ENCODE data around the gene CLEC3B. TPM values are rescaled to one million over a fixed set of nuclear protein-coding genes. Genes with fewer than 3 reads are reported as not detected.

The CLEC3B gene
- total and polyA plus RNA-seq, 2 donors (not counting 1 experiment from before 2014, with no cell fraction given) = 56.3 to 87.2 TPM

DNA sequence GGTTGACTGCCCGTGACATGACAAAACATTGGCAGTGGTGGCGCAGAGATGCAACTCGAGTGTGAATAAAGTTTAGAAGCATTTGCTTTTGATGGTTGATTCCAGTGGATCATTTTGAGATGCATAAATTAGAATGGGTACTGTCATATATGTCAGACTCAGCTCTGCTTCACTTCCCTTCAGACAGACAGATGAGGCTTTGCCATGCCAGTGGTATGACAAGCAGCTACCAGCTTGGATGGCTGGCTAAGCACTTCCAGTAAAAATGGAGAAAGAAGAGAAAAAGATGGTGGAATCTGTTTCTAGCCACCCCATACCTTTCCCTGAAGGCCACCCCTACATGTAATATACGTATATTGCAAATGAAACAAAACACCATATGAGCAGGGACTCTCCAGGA is 13.5 kb upstream of the CLEC3B start:
- no peaks in the 10 kb centered on the region for H3K9me3 ChIP-seq (ENCODE audit: control insufficient read depth, insufficient read depth, low read depth, low read length)
- H4K20me1 ChIP-seq (ENCODE audit: control insufficient read depth, extremely low read depth, insufficient read depth, low read length) = no peaks in the 10 kb centered on the region
- no peak overlapping the region for H2AFZ ChIP-seq (ENCODE audit: low read length)
- H3K79me2 ChIP-seq (ENCODE audit: control insufficient read depth, insufficient read depth, low read length) = no peaks in the 10 kb centered on the region
- H3K4me1 ChIP-seq (ENCODE audit: control insufficient read depth, extremely low read depth, insufficient read depth, low read length) = peaks cover 37% of the 10 kb centered on the region
- no peak for TF ChIP-seq EZH2 (IDR thresholded peaks at IDR 0.05; ENCODE audit: low read length, missing control alignments)
- TF ChIP-seq, protein P1, sequence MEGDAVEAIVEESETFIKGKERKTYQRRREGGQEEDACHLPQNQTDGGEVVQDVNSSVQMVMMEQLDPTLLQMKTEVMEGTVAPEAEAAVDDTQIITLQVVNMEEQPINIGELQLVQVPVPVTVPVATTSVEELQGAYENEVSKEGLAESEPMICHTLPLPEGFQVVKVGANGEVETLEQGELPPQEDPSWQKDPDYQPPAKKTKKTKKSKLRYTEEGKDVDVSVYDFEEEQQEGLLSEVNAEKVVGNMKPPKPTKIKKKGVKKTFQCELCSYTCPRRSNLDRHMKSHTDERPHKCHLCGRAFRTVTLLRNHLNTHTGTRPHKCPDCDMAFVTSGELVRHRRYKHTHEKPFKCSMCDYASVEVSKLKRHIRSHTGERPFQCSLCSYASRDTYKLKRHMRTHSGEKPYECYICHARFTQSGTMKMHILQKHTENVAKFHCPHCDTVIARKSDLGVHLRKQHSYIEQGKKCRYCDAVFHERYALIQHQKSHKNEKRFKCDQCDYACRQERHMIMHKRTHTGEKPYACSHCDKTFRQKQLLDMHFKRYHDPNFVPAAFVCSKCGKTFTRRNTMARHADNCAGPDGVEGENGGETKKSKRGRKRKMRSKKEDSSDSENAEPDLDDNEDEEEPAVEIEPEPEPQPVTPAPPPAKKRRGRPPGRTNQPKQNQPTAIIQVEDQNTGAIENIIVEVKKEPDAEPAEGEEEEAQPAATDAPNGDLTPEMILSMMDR (conservative IDR thresholded peaks at IDR 0.05 in 1 of 2, IDR thresholded peaks at IDR 0.05 in 1 of 2; ENCODE audit: low read depth in 1 of 2, low read length in 2 of 2) = no peak
- no peak for DNase-seq (ENCODE audit: low read depth in 2 of 2)
- no peak overlapping the region for H3K9ac ChIP-seq (ENCODE audit: insufficient read depth, low read length)
- H3K27ac ChIP-seq (ENCODE audit: insufficient read depth, low read length) = peak overlapping the region; percentile 97
- peak overlapping the region; percentile 79 for H3K4me2 ChIP-seq (ENCODE audit: extremely low read depth, insufficient read depth, low read length)
- H3K4me3 ChIP-seq (replicated peaks in 1 of 4; ENCODE audit: control extremely low read depth in 1 of 4, insufficient read depth in 1 of 4, low read depth in 3 of 4, low read length in 4 of 4) = no peak overlapping the region
- H3K36me3 ChIP-seq (ENCODE audit: control insufficient read depth, insufficient read depth, low read length) = peaks cover 2% of the 10 kb centered on the region
- no peaks in the 10 kb centered on the region for H3K27me3 ChIP-seq (ENCODE audit: control insufficient read depth, insufficient read depth, low read length)

DNA sequence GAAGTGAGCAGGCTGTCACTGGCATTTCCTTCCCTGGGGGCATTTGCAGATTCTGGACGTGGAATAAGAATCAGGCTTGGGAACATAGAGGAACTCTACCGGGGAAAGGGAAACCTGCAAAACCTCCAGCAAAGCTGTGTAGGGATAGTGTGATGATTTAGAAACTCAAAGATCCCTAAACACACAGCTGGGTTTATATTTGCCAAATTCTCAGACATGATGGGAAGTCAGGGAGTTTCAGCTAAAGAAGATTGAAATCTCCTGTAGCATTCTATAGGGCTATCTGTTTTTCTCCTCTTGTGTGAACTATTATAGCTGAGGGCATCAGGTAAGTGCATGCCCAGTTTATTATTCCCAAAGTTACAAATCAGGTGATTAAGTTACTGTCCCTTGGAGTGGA is 9.2 kb upstream of the CLEC3B start:
- Histone ChIP-seq H3K27me3 (ENCODE audit: control insufficient read depth, insufficient read depth, low read length) (no peaks in the 10 kb centered on the region), H3K9me3 (ENCODE audit: control insufficient read depth, insufficient read depth, low read depth, low read length) (no peaks in the 10 kb centered on the region), H4K20me1 (ENCODE audit: control insufficient read depth, extremely low read depth, insufficient read depth, low read length) (no peaks in the 10 kb centered on the region), H3K79me2 (ENCODE audit: control insufficient read depth, insufficient read depth, low read length) (no peaks in the 10 kb centered on the region), H3K4me3 (replicated peaks in 1 of 4; ENCODE audit: control extremely low read depth in 1 of 4, insufficient read depth in 1 of 4, low read depth in 3 of 4, low read length in 4 of 4) (no peak overlapping the region), H2AFZ (ENCODE audit: low read length) (no peak overlapping the region), H3K4me2 (ENCODE audit: extremely low read depth, insufficient read depth, low read length) (no peak overlapping the region), H3K4me1 (ENCODE audit: control insufficient read depth, extremely low read depth, insufficient read depth, low read length) (peaks cover 8% of the 10 kb centered on the region), H3K27ac (ENCODE audit: insufficient read depth, low read length) (no peak overlapping the region), H3K9ac (ENCODE audit: insufficient read depth, low read length) (no peak overlapping the region), H3K36me3 (ENCODE audit: control insufficient read depth, insufficient read depth, low read length) (no peaks in the 10 kb centered on the region)
- TF ChIP-seq EZH2 (IDR thresholded peaks at IDR 0.05; ENCODE audit: low read length, missing control alignments) = no peak
- TF ChIP-seq, protein P1 (conservative IDR thresholded peaks at IDR 0.05 in 1 of 2, IDR thresholded peaks at IDR 0.05 in 1 of 2; ENCODE audit: low read depth in 1 of 2, low read length in 2 of 2) = no peak
- DNase-seq (ENCODE audit: low read depth in 2 of 2) = no peak

DNA sequence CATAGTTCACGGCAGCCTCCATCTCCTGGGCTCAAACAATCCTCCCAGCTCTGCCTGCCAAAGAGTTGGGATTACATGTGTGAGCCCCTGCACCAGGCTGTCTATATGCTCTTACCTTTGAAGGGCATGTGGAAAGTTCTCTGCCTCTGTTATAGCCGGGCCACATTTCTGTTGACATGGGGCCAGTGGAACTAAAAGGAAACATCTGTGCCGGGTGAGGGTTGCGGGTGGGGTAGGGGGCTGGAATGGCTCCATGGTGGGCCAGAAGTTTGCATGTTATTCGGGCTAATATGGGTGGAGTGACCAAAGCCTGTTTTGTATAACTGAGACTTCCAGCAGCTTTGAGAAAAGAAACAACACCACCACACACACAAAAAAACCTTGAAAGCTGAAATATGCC is 8.3 kb upstream of the CLEC3B start:
- H3K4me2 ChIP-seq (ENCODE audit: extremely low read depth, insufficient read depth, low read length) = no peak overlapping the region
- H2AFZ ChIP-seq (ENCODE audit: low read length) = no peak overlapping the region
- no peak overlapping the region for H3K9ac ChIP-seq (ENCODE audit: insufficient read depth, low read length)
- H3K27me3 ChIP-seq (ENCODE audit: control insufficient read depth, insufficient read depth, low read length) = no peaks in the 10 kb centered on the region
- no peak for TF ChIP-seq EZH2 (IDR thresholded peaks at IDR 0.05; ENCODE audit: low read length, missing control alignments)
- TF ChIP-seq, protein P1 (conservative IDR thresholded peaks at IDR 0.05 in 1 of 2, IDR thresholded peaks at IDR 0.05 in 1 of 2; ENCODE audit: low read depth in 1 of 2, low read length in 2 of 2) = no peak
- H3K27ac ChIP-seq (ENCODE audit: insufficient read depth, low read length) = no peak overlapping the region
- no peak for DNase-seq (ENCODE audit: low read depth in 2 of 2)
- no peak overlapping the region for H3K4me3 ChIP-seq (replicated peaks in 1 of 4; ENCODE audit: control extremely low read depth in 1 of 4, insufficient read depth in 1 of 4, low read depth in 3 of 4, low read length in 4 of 4)
- no peaks in the 10 kb centered on the region for H3K36me3 ChIP-seq (ENCODE audit: control insufficient read depth, insufficient read depth, low read length)
- no peaks in the 10 kb centered on the region for H3K9me3 ChIP-seq (ENCODE audit: control insufficient read depth, insufficient read depth, low read depth, low read length)
- H4K20me1 ChIP-seq (ENCODE audit: control insufficient read depth, extremely low read depth, insufficient read depth, low read length) = no peaks in the 10 kb centered on the region
- no peaks in the 10 kb centered on the region for H3K79me2 ChIP-seq (ENCODE audit: control insufficient read depth, insufficient read depth, low read length)
- peaks cover 2% of the 10 kb centered on the region for H3K4me1 ChIP-seq (ENCODE audit: control insufficient read depth, extremely low read depth, insufficient read depth, low read length)

Data from fibroblast of lung (primary cell).